ENCODE data around the gene SLC6A12. TPM values are rescaled to one million over a fixed set of nuclear protein-coding genes. Genes with fewer than 3 reads are reported as not detected.

SLC6A12 gene
- total RNA-seq, 6 donors from 2014 or later: 2.4 to 11.2 (median 7.0) TPM

- TF ChIP-seq POLR2AphosphoS5 (IDR thresholded peaks at IDR 0.05): no peak
- no peaks in the 10 kb centered on the region for H3K9me3 ChIP-seq
- WGBS, 2 donors: 66 to 77% methylated on average over 5 of the region's 5 CpGs
- peaks cover 0 to 7% (median 0%) of the 10 kb centered on the region in 4 donors for H3K4me1 ChIP-seq
- H3K4me3 ChIP-seq: no peak overlapping the region
- no peaks in the 10 kb centered on the region for H3K36me3 ChIP-seq
- no peaks in the 10 kb centered on the region for H3K27me3 ChIP-seq
- ATAC-seq (ENCODE audit: low FRiP score in 2 of 2) (no peak), DNase-seq (no peak)
- no peak overlapping the region for H3K27ac ChIP-seq
Observed at GRCh38 chr12:144650-145284, 69.2 kb downstream of the SLC6A12 start.

- DNase-seq (no peak), ATAC-seq (ENCODE audit: low FRiP score in 2 of 2) (peak in 1 of 2 donors; percentile 30)
- WGBS, 2 donors: 67 to 81% methylated on average over 18 to 19 of the region's 19 CpGs
- TF ChIP-seq POLR2A (IDR thresholded peaks at IDR 0.05): no peak
- TF ChIP-seq POLR2AphosphoS5 (IDR thresholded peaks at IDR 0.05): no peak
- TF ChIP-seq CTCF (IDR thresholded peaks at IDR 0.05): no peak
- TF ChIP-seq EP300 (IDR thresholded peaks at IDR 0.05): no peak
- Histone ChIP-seq H3K4me1 (peaks cover 2 to 13% (median 3%) of the 10 kb centered on the region in 4 donors), H3K4me3 (no peak overlapping the region), H3K27ac (no peak overlapping the region), H3K27me3 (peaks cover 0 to 2% (median under 1%) of the 10 kb centered on the region in 4 donors), H3K9me3 (no peaks in the 10 kb centered on the region), H3K36me3 (no peaks in the 10 kb centered on the region)
Observed at GRCh38 chr12:143964-144649, 69.8 kb downstream of the SLC6A12 start.

- DNase-seq (no peak), ATAC-seq (ENCODE audit: low FRiP score in 2 of 2) (no peak)
- TF ChIP-seq POLR2AphosphoS5 (IDR thresholded peaks at IDR 0.05) (no peak), CTCF (IDR thresholded peaks at IDR 0.05) (no peak), EP300 (IDR thresholded peaks at IDR 0.05) (no peak), POLR2A (IDR thresholded peaks at IDR 0.05) (no peak)
- 66 to 79% methylated on average over 5 of the region's 5 CpGs for WGBS, 2 donors
- H3K9me3 ChIP-seq: no peaks in the 10 kb centered on the region
- peaks cover 3 to 22% (median 5%) of the 10 kb centered on the region in 4 donors for H3K4me1 ChIP-seq
- H3K27ac ChIP-seq: no peak overlapping the region
- no peaks in the 10 kb centered on the region for H3K36me3 ChIP-seq
- peak overlapping the region in 2 of 4 donors; percentile 31 for H3K4me3 ChIP-seq
- peaks cover 0 to 12% (median 3%) of the 10 kb centered on the region in 4 donors for H3K27me3 ChIP-seq
Observed at GRCh38 chr12:140162-140561, 73.8 kb downstream of the SLC6A12 start.

Other genes with a start within 250 kb of the SLC6A12 start
- 10 to 100 TPM in 2 of 6 donors, 1 to 10 TPM in 4; 2.1 to 19.0 (median 8.2) TPM for gene IQSEC3, start 147.4 kb downstream of the SLC6A12 start, total RNA-seq
- 1 to 10 TPM in 5 of 6 donors, not detected in 1; 1.6 to 2.3 (median 2.0) TPM for gene SLC6A13, start 48.7 kb upstream of the SLC6A12 start, total RNA-seq
- 10 to 100 TPM; 51.2 to 79.6 (median 60.1) TPM for gene KDM5A, start 175.2 kb upstream of the SLC6A12 start, total RNA-seq
- 10 to 100 TPM in 1 of 6 donors, 1 to 10 TPM in 5; 6.5 to 25.1 (median 7.6) TPM for gene CCDC77, start 187.5 kb upstream of the SLC6A12 start, total RNA-seq
- gene B4GALNT3, start 245.8 kb upstream of the SLC6A12 start, total RNA-seq: 10 to 100 TPM; 22.2 to 36.0 (median 26.9) TPM